Prostate gland (tissue), 2 donors: ENCODE results near the gene MSMO1.

Experiments
- POLR2A ChIP-seq: fragments of 450-650 bp; IDR thresholded peaks from one replicate; pipeline ENCODE4 v1.6.1; 2016; ENCODE audit warnings: antibody characterized with exemption, mild to moderate bottlenecking
- POLR2AphosphoS5 ChIP-seq: sonication (generic); formaldehyde crosslinking; IDR thresholded peaks from one replicate; pipeline ENCODE4 v1.6.1; 2017; ENCODE audit warnings: antibody characterized with exemption
- TF ChIP-seq, protein P1 (sequence below), 4 experiments: fragments of 200-600 bp in 2 of 4; fragments of 450-650 bp in 2 of 4; sonication (generic) in 2 of 4; IDR thresholded peaks; 1 replicate in 3 of 4; 2 replicates in 1 of 4; pipeline ENCODE4 v1.5.1; 2016 to 2019; ENCODE audit warnings: antibody characterized with exemption in 4 of 4, mild to moderate bottlenecking in 2 of 4, moderate library complexity in 2 of 4

- TF ChIP-seq, protein P1, sequence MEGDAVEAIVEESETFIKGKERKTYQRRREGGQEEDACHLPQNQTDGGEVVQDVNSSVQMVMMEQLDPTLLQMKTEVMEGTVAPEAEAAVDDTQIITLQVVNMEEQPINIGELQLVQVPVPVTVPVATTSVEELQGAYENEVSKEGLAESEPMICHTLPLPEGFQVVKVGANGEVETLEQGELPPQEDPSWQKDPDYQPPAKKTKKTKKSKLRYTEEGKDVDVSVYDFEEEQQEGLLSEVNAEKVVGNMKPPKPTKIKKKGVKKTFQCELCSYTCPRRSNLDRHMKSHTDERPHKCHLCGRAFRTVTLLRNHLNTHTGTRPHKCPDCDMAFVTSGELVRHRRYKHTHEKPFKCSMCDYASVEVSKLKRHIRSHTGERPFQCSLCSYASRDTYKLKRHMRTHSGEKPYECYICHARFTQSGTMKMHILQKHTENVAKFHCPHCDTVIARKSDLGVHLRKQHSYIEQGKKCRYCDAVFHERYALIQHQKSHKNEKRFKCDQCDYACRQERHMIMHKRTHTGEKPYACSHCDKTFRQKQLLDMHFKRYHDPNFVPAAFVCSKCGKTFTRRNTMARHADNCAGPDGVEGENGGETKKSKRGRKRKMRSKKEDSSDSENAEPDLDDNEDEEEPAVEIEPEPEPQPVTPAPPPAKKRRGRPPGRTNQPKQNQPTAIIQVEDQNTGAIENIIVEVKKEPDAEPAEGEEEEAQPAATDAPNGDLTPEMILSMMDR (IDR thresholded peaks at IDR 0.05): no peak
- TF ChIP-seq POLR2AphosphoS5 (no peak), POLR2A (no peak)
Measured at GRCh38 chr4:165288226-165288625, 39.2 kb upstream of the MSMO1 start.
